DMS114 treated with DMSO at 0.1 percent for 48 hours (cell line): ENCODE results near the gene TBC1D1.

Experiments used
- DNase-seq: peaks from one replicate; lab custom pipeline; 2025; ENCODE audit not compliant: unreplicated experiment; lab: John Stamatoyannopoulos, UW

TBC1D1 gene

DNA sequence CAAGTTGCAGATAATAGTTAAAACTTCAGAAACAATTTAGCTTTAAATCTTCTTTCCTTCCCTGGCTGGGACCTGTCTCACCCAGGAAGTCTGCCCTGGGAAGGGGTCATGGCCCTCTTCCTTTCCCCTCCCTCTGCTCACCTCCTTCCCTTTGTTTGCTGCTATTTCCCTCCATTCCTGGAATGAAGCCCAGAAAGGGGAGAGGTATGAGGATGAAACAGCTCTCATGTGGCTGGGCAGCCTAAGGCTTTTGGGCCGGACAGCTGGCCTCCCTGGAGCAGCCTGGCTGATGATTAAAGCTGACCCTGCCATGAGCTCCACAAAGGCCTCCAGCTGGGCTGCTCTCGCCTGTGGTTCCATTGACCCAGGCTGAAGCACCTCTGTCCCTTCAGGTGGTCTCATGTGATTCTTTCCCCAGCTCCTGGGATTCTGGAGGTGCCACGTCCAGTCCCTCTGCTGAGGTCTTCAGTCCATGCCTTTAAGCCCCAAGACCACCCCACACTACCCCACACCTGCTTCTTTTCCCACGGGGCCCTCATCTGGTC lies 271.4 kb downstream of the TBC1D1 start:
- DNase-seq = no peak

- DNase-seq = no peak
Measured at GRCh38 chr4:38163216-38164006, 272.5 kb downstream of the TBC1D1 start.

DNA sequence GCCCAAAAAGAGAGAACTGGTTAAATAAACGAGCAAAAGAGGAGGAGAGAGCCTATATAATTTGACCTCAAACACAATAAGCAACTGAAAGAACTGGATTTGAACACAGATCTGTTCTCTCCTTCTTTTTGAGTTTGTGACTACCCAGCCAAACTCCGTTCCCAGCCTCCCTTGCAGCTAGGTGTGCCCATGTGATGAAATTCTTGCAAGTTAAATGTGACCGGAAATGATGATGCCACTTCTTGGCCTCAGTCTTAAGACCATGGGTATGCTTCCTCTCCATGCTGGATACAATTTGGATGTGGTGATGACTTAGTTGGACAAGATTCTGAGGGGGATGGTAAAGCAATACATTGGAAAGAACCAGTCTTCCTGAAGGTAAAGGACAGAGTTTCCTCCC lies 273.5 kb downstream of the TBC1D1 start:
- DNase-seq = no peak

- DNase-seq = no peak
Measured at GRCh38 chr4:38166082-38166481, 275.2 kb downstream of the TBC1D1 start.

DNA sequence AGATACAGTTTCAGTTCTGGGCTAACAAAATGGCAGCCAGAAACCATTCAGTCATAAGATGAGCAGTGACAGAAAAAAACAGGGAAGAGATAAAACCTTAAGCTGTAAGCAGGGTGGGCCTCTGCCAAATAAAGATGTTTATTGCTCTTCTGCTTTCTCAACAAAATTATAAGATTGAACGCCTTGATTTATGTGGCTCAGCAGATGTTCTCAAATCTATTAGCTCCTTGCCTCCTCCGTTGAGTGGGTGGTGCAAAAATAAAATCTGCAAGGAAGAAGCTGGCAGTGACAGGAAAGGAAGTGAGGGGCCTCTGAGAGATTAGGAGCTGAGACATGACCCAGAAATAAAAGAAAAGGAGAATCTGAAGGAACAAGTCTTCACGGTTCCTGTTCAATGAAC lies 275.9 kb downstream of the TBC1D1 start:
- no peak for DNase-seq

DNA sequence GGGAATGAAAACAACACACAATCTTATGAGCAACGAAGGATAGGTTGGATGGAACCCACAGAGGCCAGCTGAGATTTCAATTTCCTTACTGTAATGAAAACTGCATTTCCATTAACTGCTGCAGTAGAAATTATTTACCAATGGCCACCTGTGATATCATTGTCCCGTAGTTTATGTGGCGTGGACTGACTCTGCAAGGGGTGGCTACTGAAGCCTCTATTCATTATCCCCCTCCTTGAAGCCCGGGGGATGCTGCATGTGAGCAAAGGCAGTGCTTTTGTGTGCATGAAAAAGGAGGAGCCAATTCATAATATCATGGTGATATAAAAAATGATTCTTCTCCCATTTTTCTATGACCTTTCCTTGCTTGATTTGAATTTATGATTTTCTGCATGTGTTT lies 277.1 kb downstream of the TBC1D1 start:
- DNase-seq = no peak

DNA sequence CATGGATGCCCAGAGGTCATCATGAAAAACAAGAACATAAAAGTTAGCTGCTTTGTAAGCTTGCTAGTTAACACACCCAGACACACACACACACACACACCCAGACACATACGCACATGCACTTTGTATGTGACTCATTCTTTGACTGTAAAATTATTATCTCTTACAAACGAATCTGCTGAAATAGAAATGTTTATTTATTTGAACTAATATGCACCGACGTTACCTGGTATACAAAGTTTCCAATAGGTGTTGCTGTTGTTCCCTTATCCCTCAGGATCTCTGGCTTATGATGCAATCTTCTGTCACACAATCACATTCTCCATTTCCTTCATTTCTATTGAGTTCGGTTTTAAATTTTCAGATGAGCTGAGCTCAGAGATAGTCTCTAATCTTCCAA lies 278.6 kb downstream of the TBC1D1 start:
- DNase-seq = no peak

DNA sequence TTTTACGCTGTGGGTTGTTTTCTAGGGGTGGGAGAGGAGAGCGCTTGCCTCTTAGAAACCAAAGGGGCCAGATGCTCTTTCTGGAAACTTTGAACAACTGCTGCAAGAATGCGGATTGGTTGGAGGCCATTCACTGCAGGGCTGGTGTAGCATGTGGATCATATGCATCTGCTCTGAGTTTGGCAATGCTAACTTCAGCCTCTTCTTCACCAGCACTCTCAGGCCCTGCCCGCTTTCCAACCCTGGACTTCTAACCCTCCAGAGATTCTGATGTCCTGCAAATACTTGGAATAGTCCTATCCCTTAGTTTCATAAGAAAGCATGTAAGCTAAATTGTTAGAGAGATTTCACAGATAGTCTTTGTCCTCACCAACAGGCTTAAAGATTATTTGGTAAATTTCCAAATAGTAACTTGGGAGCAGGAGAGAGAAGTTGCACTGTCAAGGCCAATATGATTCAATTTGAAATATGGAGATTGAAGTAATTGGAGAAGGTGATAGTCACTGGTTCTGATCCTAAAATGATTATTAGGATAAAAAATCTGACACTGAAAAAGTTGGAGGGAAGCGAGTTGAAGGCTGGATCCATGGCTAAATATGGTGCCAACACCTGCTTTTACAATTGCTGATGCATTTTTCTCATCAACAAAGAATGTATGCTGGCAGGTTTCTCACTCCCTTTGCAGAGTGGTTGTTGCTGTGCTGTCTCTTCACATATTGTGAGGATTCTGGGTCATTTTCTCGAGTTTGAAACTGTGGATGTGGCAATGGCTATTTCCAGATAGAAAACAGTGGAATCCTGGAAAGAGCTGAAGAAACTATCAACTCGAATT lies 279.7 kb downstream of the TBC1D1 start:
- DNase-seq = no peak

DNA sequence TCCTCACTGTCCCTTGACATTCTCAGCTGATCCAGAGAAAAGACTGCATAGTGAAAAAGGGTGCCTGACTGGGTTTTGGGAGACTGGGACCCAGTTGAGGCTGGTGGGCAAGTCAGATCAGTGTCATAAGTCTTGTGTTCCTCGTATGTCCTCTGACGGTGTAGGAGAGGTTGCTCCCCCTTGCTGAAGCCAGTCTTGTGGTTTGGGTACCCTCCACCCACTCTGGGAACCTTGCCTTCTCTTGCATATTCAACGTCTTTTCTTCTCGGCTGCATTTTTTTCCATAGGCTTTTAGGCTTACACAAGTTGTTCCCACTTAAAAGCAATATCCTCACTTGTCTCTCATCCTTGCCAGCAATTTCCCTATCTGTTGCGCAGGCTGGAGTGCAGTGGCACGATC lies 281.2 kb downstream of the TBC1D1 start:
- DNase-seq = no peak

DNA sequence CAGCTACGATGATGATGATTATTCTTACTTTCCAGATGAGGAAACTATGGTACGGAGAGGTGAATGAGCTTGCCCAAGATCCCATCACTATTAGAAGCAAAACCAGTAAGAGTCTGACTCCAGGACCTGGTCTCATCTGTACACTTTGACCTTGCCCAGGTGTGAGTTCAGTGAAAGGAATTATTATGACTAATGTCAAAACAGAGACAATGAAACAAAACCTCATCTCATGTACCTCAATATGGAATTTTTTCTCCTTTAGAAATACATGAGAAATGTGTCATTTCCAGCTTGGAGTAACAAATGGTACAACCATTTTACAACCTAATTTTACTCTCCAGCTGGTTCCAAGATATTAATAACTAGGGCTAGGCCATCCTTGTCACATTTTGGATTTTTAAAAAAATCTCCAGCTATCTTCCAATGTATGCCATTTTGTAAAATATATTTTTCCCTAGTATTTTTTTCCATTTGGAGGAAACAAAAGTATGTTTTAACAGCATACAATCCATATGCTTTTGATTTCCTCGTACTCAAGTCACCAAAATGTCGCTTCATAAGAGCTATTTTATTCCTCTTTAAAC lies 283.1 kb downstream of the TBC1D1 start:
- DNase-seq = no peak

- no peak for DNase-seq
Measured at GRCh38 chr4:38174801-38175200, 283.9 kb downstream of the TBC1D1 start.

DNA sequence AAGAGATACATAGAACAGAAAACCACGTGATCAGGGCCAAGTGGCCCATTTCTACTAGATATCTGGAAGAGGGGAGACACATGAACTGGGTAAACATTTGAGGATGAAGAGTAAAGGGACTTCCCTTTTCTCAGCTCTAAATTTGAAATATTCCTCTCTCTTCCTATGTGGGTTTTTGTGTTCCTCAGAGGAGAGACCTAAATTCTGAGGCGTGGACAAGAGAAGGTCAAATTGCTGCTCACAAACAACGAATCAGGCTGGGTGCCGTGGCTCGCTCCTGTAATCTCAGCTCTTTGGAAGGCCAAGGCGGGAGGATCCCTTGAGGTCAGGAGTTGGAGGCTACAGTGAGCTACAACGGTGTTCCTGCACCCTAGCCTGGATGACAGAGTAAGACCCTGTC lies 285.3 kb downstream of the TBC1D1 start:
- no peak for DNase-seq

GRCh38 chr4:38177035-38177546 lies 286.2 kb downstream of the TBC1D1 start:
- DNase-seq = no peak

DNA sequence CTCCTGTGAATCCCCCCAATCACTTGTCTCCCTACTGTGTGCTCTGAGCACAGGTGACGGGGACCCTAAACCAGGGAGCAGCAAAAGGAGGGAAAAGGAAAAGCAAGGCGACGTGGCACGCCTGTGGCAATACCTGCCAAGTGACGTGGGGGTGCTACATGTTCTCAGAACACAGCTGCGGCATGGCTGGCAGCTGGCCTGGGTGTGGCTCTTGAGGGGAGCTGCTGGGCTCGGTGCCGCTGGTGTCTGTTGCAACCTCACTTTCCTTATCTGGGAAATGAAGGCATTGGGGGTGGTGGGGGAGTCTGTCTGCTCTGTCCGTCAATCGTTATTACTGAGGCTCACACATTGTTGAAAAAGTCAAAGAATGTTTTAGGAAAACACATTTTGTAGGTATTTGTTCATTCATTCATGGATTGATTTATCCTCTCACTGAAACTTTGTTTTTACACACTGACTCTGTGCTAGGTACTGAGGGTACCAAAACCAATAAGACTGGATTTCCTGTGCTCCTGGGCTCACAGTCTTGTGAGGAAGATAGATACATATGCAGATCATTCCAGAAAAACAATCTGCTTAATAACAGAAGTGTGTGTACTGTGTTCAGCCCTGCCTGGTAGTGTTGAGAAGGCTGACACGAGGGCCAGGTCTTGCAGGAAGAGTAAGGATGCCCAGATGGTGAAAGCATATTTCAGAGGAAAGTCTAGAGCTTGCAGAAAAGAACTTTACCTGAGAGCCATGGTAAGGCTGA lies 286.9 kb downstream of the TBC1D1 start:
- DNase-seq = no peak

DNA sequence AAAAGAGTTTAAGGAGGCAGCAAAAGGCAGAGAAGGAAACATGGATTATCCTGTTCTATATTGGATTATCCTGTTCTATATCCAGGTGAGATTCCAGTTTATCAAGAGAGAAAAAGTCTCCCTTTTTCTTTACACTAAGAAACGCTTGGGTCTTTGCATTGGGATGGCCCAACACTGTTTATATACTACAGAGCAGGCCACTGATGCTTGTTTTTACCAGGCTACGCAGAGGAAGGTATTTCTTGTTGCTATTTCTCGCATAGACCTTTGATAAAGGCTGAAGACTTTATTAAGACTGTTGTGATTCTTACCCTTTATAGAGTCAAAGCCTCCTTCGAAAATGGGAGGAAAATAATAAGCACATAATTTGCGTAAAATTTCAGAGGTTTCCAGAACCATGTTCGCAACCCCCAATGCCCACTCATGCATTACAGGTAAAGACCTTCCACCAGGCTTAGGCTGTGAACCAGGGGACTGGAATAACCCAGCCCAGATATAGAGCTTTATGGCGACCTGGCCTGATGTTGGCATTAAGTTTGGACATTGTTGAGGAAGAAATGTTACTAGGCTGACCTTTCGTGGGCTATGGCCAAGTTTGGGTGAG lies 287.6 kb downstream of the TBC1D1 start:
- no peak for DNase-seq

GRCh38 chr4:38179690-38180377 lies 288.9 kb downstream of the TBC1D1 start:
- peak; percentile 36 for DNase-seq

- DNase-seq = no peak
Measured at GRCh38 chr4:38180456-38180855, 289.6 kb downstream of the TBC1D1 start.

DNA sequence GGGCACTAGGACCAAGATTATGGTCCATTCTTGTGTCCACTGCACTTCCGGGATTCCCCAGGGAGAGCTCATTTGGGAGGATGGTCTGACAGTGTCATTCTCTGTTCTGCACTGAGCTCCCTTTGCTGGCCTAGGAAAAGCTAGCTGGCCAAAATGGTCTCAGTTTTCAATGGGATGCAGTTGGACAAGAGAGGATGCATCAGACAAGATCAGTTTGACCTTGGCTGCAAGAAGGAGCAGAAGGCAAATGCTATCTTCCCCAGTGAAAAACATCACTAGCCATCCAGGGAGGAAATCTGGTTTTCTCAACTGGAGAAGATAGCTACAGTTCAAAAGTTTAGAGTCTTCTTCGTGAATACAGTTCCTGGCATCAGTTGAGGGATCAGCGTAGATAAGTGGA lies 290.4 kb downstream of the TBC1D1 start:
- DNase-seq = no peak

DNA sequence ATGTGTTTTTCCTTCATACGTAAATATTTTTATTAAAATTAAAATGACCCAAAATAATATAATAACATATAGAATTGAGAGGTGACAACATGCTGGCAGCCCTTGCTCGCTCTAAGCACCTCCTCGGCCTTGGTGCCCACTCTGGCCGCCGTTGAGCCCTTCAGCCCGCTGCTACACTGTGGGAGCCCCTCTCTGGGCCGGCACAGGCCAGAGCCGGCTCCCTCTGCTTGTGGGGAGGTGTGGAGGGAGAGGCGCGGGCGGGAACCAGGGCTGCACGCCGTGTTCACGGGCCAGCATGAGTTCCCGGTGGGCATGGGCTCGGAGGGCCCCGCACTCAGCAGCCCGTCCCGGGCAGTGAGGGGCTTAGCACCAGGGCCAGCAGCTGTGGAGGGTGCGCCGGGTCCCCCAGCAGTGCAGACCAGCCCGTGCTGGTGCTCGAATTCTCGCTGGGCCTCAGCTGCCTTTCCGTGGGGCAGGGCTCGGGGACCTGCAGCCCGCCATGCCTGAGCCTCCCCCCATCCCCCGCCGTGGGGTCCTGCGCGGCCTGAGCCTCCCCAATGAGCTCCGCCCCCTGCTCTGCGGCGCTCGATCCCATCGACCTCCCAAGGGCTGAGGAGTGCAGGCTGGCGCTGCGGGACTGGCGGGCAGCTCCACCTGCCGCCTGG lies 291.6 kb downstream of the TBC1D1 start:
- no peak for DNase-seq
